Heart left ventricle (tissue), 13 donors: ENCODE data around the gene MAZ.

Experiments
- POLR2A ChIP-seq, 2 donors: fragments of 450-650 bp; IDR thresholded peaks; one replicate each; pipeline ENCODE4 v1.6.1; 2017; ENCODE audit warnings: antibody characterized with exemption in 2 of 2, mild to moderate bottlenecking in 2 of 2, moderate library complexity in 2 of 2
- TF ChIP-seq, protein P1 (sequence below), 12 donors: fragments of 200-600 bp; sonication (generic) in 4 of 12; IDR thresholded peaks; one replicate each; pipeline versions ENCODE4 v1.5.0 to v1.8.0; 2018 to 2022; ENCODE audit warnings: antibody characterized with exemption in 12 of 12, mild to moderate bottlenecking in 5 of 12
- donor health status: ischemic (EF 13 %, LVEDD 7.1; RV severe dilation, severe dysfunction).
- donor health status: DM: no; HTN: yes; CAD: no.
- donor health status: DM: no; HTN: no; CAD: no.
- donor health status: ischemic (EF 25% LVEDD 6.9; RV normal size, moderate dysfunction).
- donor health status: ischemic (EF 25% LVEDD 5.7; RV mildly dilated, moderate dysfunction).
- donor health status: ischemic (EF 35%, LVEDD 5.7; RV mildly dilated, moderate dysfunction).
- donor health status: nonischemic (EF 11% LVEDD 7.7; RV severe dilation, severe dysfunction).
- donor health status: DM: yes; HTN: yes; CAD: no.
- donor health status: PGD.
- donor health status: ischemic (EF 29% LVEDD 5.4; RV normal size, mild dysfunction).
- donor health status: nonischemic (EF 23%, LVEDD 6.1; RV moderate dilation, normal function).

DNA sequence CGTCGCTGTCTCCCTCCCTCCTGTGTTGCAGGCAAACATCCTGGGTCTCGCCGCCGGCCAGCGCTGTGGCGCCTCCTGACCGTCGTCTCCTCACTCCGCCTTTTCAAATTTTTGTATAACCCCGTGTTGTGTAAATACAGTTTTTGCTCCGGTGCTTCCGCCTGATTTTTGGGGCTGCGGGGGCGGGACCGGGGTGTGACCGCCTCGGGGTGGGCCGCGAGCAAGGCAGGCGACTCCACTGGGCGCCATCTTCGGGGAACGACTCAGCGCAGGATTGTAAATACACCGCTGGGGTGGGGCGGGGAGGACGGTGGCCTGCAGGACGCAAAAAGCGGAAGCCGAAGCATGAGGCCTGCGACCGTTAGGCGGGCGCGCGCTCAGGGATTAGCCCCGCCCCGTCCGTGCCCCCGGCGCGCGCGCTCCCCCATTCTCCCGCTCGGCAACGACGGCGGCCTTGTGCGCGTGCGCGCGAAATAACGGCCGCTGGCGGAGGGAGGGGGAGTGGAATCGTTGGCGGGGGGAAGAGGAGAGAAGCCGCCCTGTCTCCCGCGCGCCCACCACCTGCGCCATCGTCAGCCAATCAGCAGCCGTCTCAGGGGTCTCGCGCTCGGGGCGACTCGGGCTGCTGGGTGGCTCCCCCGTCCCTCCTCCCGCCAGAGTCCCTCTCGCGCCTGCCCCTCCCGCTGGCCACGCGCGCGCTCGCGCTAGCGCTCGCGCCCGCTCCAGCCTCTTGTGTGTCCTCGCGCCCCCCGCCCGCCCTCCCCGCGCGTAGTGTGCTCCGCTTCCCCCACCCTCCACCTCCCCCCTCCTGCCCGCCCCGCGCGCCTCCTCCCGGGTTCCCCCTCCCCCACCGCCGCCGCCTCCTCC lies 864 bp upstream of the MAZ start:
- TF ChIP-seq, protein P1, sequence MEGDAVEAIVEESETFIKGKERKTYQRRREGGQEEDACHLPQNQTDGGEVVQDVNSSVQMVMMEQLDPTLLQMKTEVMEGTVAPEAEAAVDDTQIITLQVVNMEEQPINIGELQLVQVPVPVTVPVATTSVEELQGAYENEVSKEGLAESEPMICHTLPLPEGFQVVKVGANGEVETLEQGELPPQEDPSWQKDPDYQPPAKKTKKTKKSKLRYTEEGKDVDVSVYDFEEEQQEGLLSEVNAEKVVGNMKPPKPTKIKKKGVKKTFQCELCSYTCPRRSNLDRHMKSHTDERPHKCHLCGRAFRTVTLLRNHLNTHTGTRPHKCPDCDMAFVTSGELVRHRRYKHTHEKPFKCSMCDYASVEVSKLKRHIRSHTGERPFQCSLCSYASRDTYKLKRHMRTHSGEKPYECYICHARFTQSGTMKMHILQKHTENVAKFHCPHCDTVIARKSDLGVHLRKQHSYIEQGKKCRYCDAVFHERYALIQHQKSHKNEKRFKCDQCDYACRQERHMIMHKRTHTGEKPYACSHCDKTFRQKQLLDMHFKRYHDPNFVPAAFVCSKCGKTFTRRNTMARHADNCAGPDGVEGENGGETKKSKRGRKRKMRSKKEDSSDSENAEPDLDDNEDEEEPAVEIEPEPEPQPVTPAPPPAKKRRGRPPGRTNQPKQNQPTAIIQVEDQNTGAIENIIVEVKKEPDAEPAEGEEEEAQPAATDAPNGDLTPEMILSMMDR (IDR thresholded peaks at IDR 0.05) = peak in 2 of 12 donors; percentile 16 to 24
- TF ChIP-seq POLR2A (IDR thresholded peaks at IDR 0.05) = peak in 1 of 2 donors; percentile 81
